GM19372 (cell line): ENCODE data around the gene WBP2NL.

ENCODE experiments used
- ATAC-seq: cut with Tn5 transposase; IDR thresholded peaks from one replicate; pipeline ENCODE4 v1.9.1; 2021; ENCODE audit warnings: mild to moderate bottlenecking, low read depth, moderate library complexity; ENCODE audit not compliant: unreplicated experiment

The WBP2NL gene

GRCh38 chr22:41976961-41977566, 21.5 kb upstream of the WBP2NL start:
- no peak for ATAC-seq

GRCh38 chr22:41978732-41979131, 19.9 kb upstream of the WBP2NL start:
- no peak for ATAC-seq

GRCh38 chr22:41979423-41980250, 19.0 kb upstream of the WBP2NL start:
- ATAC-seq, result no peak

- ATAC-seq, result no peak
Measured at GRCh38 chr22:41982865-41983264, 15.7 kb upstream of the WBP2NL start.

GRCh38 chr22:41983513-41984405, 14.8 kb upstream of the WBP2NL start:
- ATAC-seq, result no peak

- ATAC-seq, result no peak
Measured at GRCh38 chr22:41987276-41987675, 11.3 kb upstream of the WBP2NL start.

GRCh38 chr22:41989246-41989645, 9.3 kb upstream of the WBP2NL start:
- no peak for ATAC-seq

GRCh38 chr22:41991111-41991510, 7.5 kb upstream of the WBP2NL start:
- ATAC-seq, result no peak

- no peak for ATAC-seq
Measured at GRCh38 chr22:41992496-41992895, 6.1 kb upstream of the WBP2NL start.

- no peak for ATAC-seq
Measured at GRCh38 chr22:41995211-41995610, 3.4 kb upstream of the WBP2NL start.

- no peak for ATAC-seq
Measured at GRCh38 chr22:41996826-41997225, 1.8 kb upstream of the WBP2NL start.

- ATAC-seq, result no peak
Measured at GRCh38 chr22:42000466-42000865, 1.9 kb downstream of the WBP2NL start.

GRCh38 chr22:42001121-42001520, 2.5 kb downstream of the WBP2NL start:
- no peak for ATAC-seq

GRCh38 chr22:42001706-42002105, 3.1 kb downstream of the WBP2NL start:
- no peak for ATAC-seq

GRCh38 chr22:42007922-42008321, 9.3 kb downstream of the WBP2NL start:
- ATAC-seq, result no peak

- no peak for ATAC-seq
Measured at GRCh38 chr22:42010778-42011177, 12.2 kb downstream of the WBP2NL start.

GRCh38 chr22:42013385-42013784, 14.8 kb downstream of the WBP2NL start:
- no peak for ATAC-seq

- ATAC-seq, result no peak
Measured at GRCh38 chr22:42016111-42016510, 17.5 kb downstream of the WBP2NL start.

- no peak for ATAC-seq
Measured at GRCh38 chr22:42018224-42018623, 19.6 kb downstream of the WBP2NL start.

- ATAC-seq, result no peak
Measured at GRCh38 chr22:42021571-42021970, 23.0 kb downstream of the WBP2NL start.

GRCh38 chr22:42022162-42022847, 23.7 kb downstream of the WBP2NL start:
- no peak for ATAC-seq
